ENCODE measurements around the gene WIPI1.
"Not testable (repeated sequence)": the region's sequence is repeated elsewhere in the genome, so short reads cannot be mapped to it uniquely, and the experiment has no call there.

WIPI1 gene

GRCh38 chr17:68457168-68457538 is at the start of gene WIPI1:
Gene WIPI1 (minus strand): TSS chr17:68457496. CDS start chr17:68457421, 75 bp downstream.
- in situ Hi-C loops (cut with HindIII; ENCODE audit: low sequenced_read_pairs), result no loop called here

GRCh38 chr17:68505951-68506350 is 48.7 kb upstream of the WIPI1 start:
- in situ Hi-C loops (cut with HindIII; ENCODE audit: low sequenced_read_pairs), result no loop called here

- in situ Hi-C loops (cut with HindIII; ENCODE audit: low sequenced_read_pairs), result no loop called here
Measured at GRCh38 chr17:68501074-68501473, 43.8 kb upstream of the WIPI1 start.

- in situ Hi-C loops (cut with HindIII; ENCODE audit: low sequenced_read_pairs), result no loop called here
Measured at GRCh38 chr17:68499587-68499986, 42.3 kb upstream of the WIPI1 start.

- in situ Hi-C loops (cut with HindIII; ENCODE audit: low sequenced_read_pairs), result no loop called here
Measured at GRCh38 chr17:68498479-68499326, 41.4 kb upstream of the WIPI1 start.

GRCh38 chr17:68497885-68498319 is 40.6 kb upstream of the WIPI1 start:
- in situ Hi-C loops (cut with HindIII; ENCODE audit: low sequenced_read_pairs), result no loop called here

- in situ Hi-C loops (cut with HindIII; ENCODE audit: low sequenced_read_pairs), result no loop called here
Measured at GRCh38 chr17:68495081-68495480, 37.8 kb upstream of the WIPI1 start.

- in situ Hi-C loops (cut with HindIII; ENCODE audit: low sequenced_read_pairs), result not testable (repeated sequence)
Measured at GRCh38 chr17:68492394-68493054, 35.2 kb upstream of the WIPI1 start.

GRCh38 chr17:68491381-68492231 is 34.3 kb upstream of the WIPI1 start:
- in situ Hi-C loops (cut with HindIII; ENCODE audit: low sequenced_read_pairs), result no loop called here

GRCh38 chr17:68489919-68490318 is 32.6 kb upstream of the WIPI1 start:
- in situ Hi-C loops (cut with HindIII; ENCODE audit: low sequenced_read_pairs), result no loop called here

- in situ Hi-C loops (cut with HindIII; ENCODE audit: low sequenced_read_pairs), result loop anchor here (5.0 kb wide), 1 partner anchor 48 kb away; no protein-coding TSS in a partner anchor
Measured at GRCh38 chr17:68484458-68484857, 27.2 kb upstream of the WIPI1 start.

GRCh38 chr17:68482576-68483041 is 25.3 kb upstream of the WIPI1 start:
- in situ Hi-C loops (cut with HindIII; ENCODE audit: low sequenced_read_pairs), result loop anchor here (5.0 kb wide), 1 partner anchor 50 kb away; no protein-coding TSS in a partner anchor

GRCh38 chr17:68480885-68481284 is 23.6 kb upstream of the WIPI1 start:
- in situ Hi-C loops (cut with HindIII; ENCODE audit: low sequenced_read_pairs), result loop anchor here (5.0 kb wide), 1 partner anchor 51 kb away; no protein-coding TSS in a partner anchor

GRCh38 chr17:68470961-68471360 is 13.7 kb upstream of the WIPI1 start:
- in situ Hi-C loops (cut with HindIII; ENCODE audit: low sequenced_read_pairs), result no loop called here

- in situ Hi-C loops (cut with HindIII; ENCODE audit: low sequenced_read_pairs), result no loop called here
Measured at GRCh38 chr17:68468788-68469187, 11.5 kb upstream of the WIPI1 start.

- in situ Hi-C loops (cut with HindIII; ENCODE audit: low sequenced_read_pairs), result no loop called here
Measured at GRCh38 chr17:68468334-68468733, 11.0 kb upstream of the WIPI1 start.

- in situ Hi-C loops (cut with HindIII; ENCODE audit: low sequenced_read_pairs), result no loop called here
Measured at GRCh38 chr17:68463211-68464019, 6.1 kb upstream of the WIPI1 start.

- in situ Hi-C loops (cut with HindIII; ENCODE audit: low sequenced_read_pairs), result no loop called here
Measured at GRCh38 chr17:68462381-68463210, 5.3 kb upstream of the WIPI1 start.

GRCh38 chr17:68461589-68461988 is 4.3 kb upstream of the WIPI1 start:
- in situ Hi-C loops (cut with HindIII; ENCODE audit: low sequenced_read_pairs), result no loop called here
